Peyer's patch (tissue), 4 donors: ENCODE results near the gene GPR37L1. TPM values are rescaled to one million over a fixed set of nuclear protein-coding genes. Genes with fewer than 3 reads are reported as not detected.
A peak's percentile ranks its signal among the peaks of the same experiment; 100 is the strongest.

Experiments used
- DNase-seq, 3 donors: peaks; one replicate each; pipeline ENCODE4 v3.0.0-alpha.2; 2017 to 2019
- H3K27ac ChIP-seq, 4 donors: fragments of 200-600 bp; sonication (generic); one replicate each; pipeline ENCODE4 v1.5.1; 2016 to 2019
- H3K27me3 ChIP-seq, 2 donors: fragments of 200-600 bp; sonication (generic); one replicate each; pipeline ENCODE4 v1.5.1; 2019
- H3K36me3 ChIP-seq, 3 donors: fragments of 200-600 bp; sonication (generic); one replicate each; pipeline ENCODE4 v1.5.1; 2016 to 2019
- H3K4me1 ChIP-seq, 4 donors: fragments of 200-600 bp; sonication (generic); one replicate each; pipeline ENCODE4 v1.5.1; 2016 to 2019
- H3K4me3 ChIP-seq, 4 donors: fragments of 200-600 bp; sonication (generic); 1 replicate in 3 of 4; 2 replicates in 1 of 4; pipeline ENCODE4 v1.5.1; 2016 to 2019; ENCODE audit warnings: mild to moderate bottlenecking in 1 of 4
- H3K9me3 ChIP-seq, 4 donors: fragments of 200-600 bp; sonication (generic); one replicate each; pipeline ENCODE4 v1.5.1; 2016 to 2019; ENCODE audit warnings: mild to moderate bottlenecking in 1 of 4
- CTCF ChIP-seq, 6 experiments: fragments of 450-650 bp in 4 of 6; fragments of 200-600 bp in 2 of 6; sonication (generic) in 1 of 6; IDR thresholded peaks; one replicate each; pipeline ENCODE4 v1.5.1; 2017 to 2019; ENCODE audit warnings: antibody characterized with exemption in 6 of 6, mild to moderate bottlenecking in 3 of 6, moderate library complexity in 1 of 6
- POLR2A ChIP-seq, 2 donors: fragments of 450-650 bp; IDR thresholded peaks; one replicate each; pipeline ENCODE4 v1.5.1; 2017; ENCODE audit warnings: antibody characterized with exemption in 2 of 2, mild to moderate bottlenecking in 2 of 2, moderate library complexity in 2 of 2
- total RNA-seq, 4 donors: library from RNA; depleted of rRNA; stranded (reverse); fragments of >200 nt; gene quantifications; one replicate each; pipeline ENCODE4 v1.1.0, GENCODE V29; 2016

Gene GPR37L1
- total RNA-seq, 4 donors from 2014 or later, result 0.18 to 0.95 (median 0.27) TPM; not detected in 1

- no peak for DNase-seq
- no peaks in the 10 kb centered on the region for H3K36me3 ChIP-seq
- no peaks in the 10 kb centered on the region for H3K9me3 ChIP-seq
- H3K27me3 ChIP-seq, result no peaks in the 10 kb centered on the region
- no peak for TF ChIP-seq CTCF (IDR thresholded peaks at IDR 0.05)
- TF ChIP-seq POLR2A (IDR thresholded peaks at IDR 0.05), result no peak
- no peak overlapping the region for H3K27ac ChIP-seq
- peaks cover 0 to 10% (median 3%) of the 10 kb centered on the region in 4 donors for H3K4me1 ChIP-seq
- no peak overlapping the region for H3K4me3 ChIP-seq
Measured at GRCh38 chr1:202154148-202154765, 31.5 kb downstream of the GPR37L1 start.

- Histone ChIP-seq H3K4me3 (no peak overlapping the region), H3K4me1 (peaks cover 0 to 10% (median 3%) of the 10 kb centered on the region in 4 donors), H3K36me3 (no peaks in the 10 kb centered on the region), H3K27ac (peak overlapping the region in 1 of 4 donors; percentile 25), H3K9me3 (no peaks in the 10 kb centered on the region), H3K27me3 (no peaks in the 10 kb centered on the region)
- peak in 2 of 3 donors; percentile 61 to 79 for DNase-seq
- no peak for TF ChIP-seq POLR2A (IDR thresholded peaks at IDR 0.05)
- peak; percentile 10 to 57 (median 50) for TF ChIP-seq CTCF (IDR thresholded peaks at IDR 0.05)
Measured at GRCh38 chr1:202154766-202155477, 32.2 kb downstream of the GPR37L1 start.

GRCh38 chr1:202155478-202156021 is 32.8 kb downstream of the GPR37L1 start:
- TF ChIP-seq POLR2A (IDR thresholded peaks at IDR 0.05) (no peak), CTCF (IDR thresholded peaks at IDR 0.05) (no peak)
- DNase-seq, result no peak
- H3K9me3 ChIP-seq, result no peaks in the 10 kb centered on the region

GRCh38 chr1:202156590-202156989 is 33.9 kb downstream of the GPR37L1 start:
- Histone ChIP-seq H3K9me3 (no peaks in the 10 kb centered on the region), H3K4me3 (no peak overlapping the region), H3K36me3 (no peaks in the 10 kb centered on the region), H3K4me1 (peaks cover 0 to 15% (median 6%) of the 10 kb centered on the region in 4 donors), H3K27me3 (no peaks in the 10 kb centered on the region), H3K27ac (no peak overlapping the region)
- TF ChIP-seq CTCF (IDR thresholded peaks at IDR 0.05) (no peak), POLR2A (IDR thresholded peaks at IDR 0.05) (no peak)
- no peak for DNase-seq

More at GRCh38 chr1:202155478-202156021, 32.8 kb downstream of the GPR37L1 start:
- Histone ChIP-seq H3K36me3 (no peaks in the 10 kb centered on the region), H3K27ac (peak overlapping the region in 1 of 4 donors; percentile 25), H3K4me3 (no peak overlapping the region), H3K27me3 (no peaks in the 10 kb centered on the region), H3K4me1 (peaks cover 0 to 10% (median 3%) of the 10 kb centered on the region in 4 donors)

- Histone ChIP-seq H3K4me1 (peaks cover 0 to 25% (median 15%) of the 10 kb centered on the region in 4 donors), H3K27ac (peak overlapping the region in 1 of 4 donors; percentile 94), H3K4me3 (no peak overlapping the region), H3K36me3 (no peaks in the 10 kb centered on the region), H3K27me3 (no peaks in the 10 kb centered on the region), H3K9me3 (no peaks in the 10 kb centered on the region)
- no peak for DNase-seq
- no peak for TF ChIP-seq POLR2A (IDR thresholded peaks at IDR 0.05)
- no peak for TF ChIP-seq CTCF (IDR thresholded peaks at IDR 0.05)
Measured at GRCh38 chr1:202157945-202158344, 35.2 kb downstream of the GPR37L1 start.
